ENCODE measurements around the gene TMEM43.

TMEM43 gene

GRCh38 chr3:14138109-14138877, 13.4 kb downstream of the TMEM43 start:
- DNase-seq (ENCODE audit: low read depth) = no peak

DNA sequence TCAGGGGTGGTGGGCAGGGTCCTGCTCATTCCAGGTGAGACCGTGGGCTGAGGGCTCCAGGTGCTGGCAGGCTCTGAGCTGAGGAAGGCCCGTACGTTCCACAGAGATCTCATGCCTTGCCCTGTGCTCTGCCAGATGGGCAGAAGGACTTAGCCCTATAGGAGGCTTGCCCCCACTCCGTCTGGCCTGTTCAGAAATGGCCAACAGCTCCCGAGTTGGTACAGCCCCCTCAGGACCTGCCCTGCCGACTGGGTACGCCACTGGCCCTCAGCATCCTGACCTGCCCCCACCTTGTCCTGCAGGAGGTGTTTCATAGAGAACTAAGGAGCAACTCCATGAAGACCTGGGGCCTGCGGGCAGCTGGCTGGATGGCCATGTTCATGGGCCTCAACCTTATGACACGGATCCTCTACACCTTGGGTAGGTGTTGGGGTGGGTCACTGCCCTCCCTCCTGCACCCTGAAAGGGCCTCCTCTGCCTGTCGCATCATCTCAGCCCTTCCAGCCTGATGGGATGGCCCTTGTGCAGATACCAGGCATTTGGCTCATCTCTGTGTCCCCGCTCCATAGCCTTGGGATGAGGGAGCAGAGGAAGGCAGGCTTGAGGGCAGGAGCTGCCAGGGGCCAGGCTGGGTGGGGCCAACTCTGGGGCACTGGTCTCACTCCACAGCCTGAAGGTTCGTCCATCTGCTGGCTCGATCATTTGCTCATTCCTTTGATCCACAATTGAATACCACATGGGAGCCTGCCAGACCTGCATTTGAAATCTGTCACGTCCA, 14.2 kb downstream of the TMEM43 start:
- no peak for DNase-seq (ENCODE audit: low read depth)

DNA sequence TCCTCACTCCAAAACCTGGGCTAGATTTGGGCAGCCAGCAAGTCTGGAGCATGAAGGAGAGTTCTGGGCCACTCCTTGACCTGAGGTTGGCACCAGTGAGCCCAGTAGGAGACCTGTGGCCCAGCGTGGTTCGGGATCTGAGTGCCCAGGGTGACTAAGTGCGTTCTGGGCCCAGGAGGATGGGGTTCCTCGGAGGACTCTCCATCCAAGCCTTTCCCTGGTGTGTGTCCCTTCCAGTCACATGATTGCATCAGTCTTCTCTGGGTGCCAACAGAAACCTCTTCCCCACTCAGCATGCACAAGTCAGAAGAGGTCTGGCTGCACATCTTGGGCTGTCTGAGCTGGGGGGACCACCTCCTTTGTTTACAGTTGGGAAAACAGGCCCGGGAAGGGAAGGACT, 14.9 kb downstream of the TMEM43 start:
- DNase-seq (ENCODE audit: low read depth) = no peak

DNA sequence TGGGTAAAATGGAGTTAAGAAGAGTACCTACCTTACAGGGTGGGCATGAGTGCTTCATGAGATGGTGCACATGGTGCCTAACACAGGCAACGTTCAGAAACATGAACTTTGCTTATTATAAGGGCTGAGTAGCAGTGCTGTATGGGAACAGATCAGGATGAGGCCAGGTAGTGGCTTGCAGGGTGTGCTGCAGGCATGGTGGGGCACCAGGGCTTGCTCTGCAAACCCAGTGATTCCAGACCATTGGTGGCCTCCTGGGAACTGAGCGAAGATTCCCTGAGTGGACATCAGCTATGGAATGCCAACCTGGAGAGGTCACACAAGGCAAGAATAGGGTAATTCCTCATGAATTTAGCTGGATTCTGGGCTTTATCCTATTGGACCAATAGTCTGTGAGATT, 15.8 kb downstream of the TMEM43 start:
- no peak for DNase-seq (ENCODE audit: low read depth)

DNA sequence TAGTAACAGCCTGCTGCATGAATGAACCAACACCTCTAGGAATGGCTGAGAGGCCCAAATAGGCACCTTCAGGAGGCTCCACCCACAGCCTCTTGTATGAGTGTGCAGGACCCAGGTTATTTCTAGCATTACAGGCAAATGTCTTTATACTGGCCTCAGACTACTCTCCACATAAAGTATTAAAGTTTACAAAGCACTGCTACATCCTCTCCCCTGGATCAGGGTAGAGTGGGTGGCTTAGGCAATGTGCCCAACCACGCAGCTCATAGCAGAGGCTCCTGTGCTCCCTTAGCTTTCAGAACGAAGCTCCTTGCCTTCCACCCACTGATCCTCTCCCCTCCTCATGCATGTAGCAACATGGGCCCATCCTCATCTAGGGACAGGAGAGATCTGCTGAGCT, 16.3 kb downstream of the TMEM43 start:
- DNase-seq (ENCODE audit: low read depth) = no peak

DNA sequence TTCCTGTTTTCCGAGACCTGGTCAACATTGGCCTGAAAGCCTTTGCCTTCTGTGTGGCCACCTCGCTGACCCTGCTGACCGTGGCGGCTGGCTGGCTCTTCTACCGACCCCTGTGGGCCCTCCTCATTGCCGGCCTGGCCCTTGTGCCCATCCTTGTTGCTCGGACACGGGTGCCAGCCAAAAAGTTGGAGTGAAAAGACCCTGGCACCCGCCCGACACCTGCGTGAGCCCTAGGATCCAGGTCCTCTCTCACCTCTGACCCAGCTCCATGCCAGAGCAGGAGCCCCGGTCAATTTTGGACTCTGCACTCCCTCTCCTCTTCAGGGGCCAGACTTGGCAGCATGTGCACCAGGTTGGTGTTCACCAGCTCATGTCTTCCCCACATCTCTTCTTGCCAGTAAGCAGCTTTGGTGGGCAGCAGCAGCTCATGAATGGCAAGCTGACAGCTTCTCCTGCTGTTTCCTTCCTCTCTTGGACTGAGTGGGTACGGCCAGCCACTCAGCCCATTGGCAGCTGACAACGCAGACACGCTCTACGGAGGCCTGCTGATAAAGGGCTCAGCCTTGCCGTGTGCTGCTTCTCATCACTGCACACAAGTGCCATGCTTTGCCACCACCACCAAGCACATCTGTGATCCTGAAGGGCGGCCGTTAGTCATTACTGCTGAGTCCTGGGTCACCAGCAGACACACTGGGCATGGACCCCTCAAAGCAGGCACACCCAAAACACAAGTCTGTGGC, 16.9 kb downstream of the TMEM43 start:
- no peak for DNase-seq (ENCODE audit: low read depth)

GRCh38 chr3:14142567-14143270, 17.9 kb downstream of the TMEM43 start:
- DNase-seq (ENCODE audit: low read depth) = no peak

GRCh38 chr3:14143271-14144225, 18.7 kb downstream of the TMEM43 start:
- DNase-seq (ENCODE audit: low read depth) = no peak

DNA sequence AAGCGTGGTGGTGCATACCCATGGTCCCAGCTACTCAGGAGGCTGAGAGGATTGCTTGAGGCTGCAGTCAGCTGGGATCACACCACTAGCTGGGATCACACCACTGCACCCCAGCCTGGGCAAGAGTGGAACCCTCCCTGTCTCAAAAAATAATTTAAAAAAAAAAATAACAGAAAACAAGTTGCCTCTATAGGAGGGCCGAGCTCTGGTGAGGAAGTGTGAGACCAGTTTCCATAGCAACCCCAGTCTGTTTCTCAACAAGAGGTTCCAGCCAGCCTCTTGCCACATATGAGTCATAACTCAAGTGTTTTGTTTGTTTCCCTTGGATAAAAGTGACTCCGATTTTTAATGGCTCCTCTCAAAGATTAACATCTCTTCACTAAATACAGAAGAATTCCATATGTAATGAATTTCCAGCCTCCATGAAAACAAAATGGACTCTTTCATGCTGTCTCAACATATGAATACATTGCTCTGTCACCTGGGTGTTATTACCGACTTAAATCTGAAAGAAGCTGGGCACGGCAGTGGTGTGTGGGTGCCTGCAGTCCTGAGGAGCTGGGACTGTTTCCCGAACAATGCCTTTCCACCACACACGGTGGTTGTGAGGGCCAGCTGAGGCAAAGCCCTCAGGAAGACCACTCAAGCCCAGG, 19.7 kb downstream of the TMEM43 start:
- peak; percentile 51 for DNase-seq (ENCODE audit: low read depth)

DNA sequence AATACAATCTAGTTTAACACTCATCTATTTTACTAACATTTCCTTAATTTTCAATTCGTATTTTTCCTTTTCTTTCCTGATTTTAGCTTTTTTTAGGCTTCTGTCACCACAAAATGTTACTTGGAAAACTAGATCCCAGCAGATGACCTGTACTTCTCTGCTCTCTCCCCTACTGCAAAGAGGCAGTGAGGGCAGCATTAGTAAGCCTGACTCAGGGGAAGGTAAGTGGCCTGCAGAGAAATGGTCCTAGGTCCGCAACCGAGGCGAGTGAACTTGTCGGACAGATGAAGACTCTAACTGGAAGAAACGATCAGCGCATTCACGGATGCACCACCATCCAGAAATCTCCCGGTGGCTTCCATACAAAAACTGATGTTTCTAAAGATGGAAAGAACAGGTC, 20.4 kb downstream of the TMEM43 start:
- DNase-seq (ENCODE audit: low read depth) = no peak

- DNase-seq (ENCODE audit: low read depth) = no peak
Observed at GRCh38 chr3:14145670-14146380, 21.0 kb downstream of the TMEM43 start.

DNA sequence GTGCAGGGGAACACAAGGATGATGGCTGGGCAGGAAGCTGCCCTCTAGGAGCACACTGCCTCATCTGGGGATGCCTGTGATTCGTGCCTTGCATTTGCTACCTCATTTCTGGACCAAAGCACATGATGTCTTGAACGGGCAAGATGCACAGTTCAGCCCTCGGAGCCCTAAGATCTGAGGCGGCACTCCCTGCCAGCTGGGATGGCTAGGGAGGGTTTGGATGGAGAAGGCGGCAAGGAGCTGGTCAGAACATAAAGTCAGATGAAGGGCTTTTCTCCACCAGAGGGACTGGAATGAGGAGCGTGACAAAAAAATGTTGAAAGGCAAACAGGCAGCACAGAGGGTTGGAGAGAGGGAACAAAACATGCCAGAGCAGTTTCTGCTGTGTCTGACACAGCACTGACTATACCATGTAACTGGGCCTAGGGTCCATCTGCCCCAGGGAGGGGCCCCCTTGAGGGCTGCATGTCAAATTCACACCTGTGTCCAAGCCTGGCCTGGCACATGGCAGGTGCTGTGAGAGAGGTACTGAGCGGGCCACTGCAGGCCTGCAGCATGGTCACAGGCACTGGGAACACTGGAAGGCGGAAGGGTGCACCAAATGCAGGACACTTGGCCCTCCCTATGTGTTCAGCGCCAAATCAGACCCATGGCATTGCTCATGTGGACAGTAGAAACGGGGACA, 21.7 kb downstream of the TMEM43 start:
- no peak for DNase-seq (ENCODE audit: low read depth)

DNA sequence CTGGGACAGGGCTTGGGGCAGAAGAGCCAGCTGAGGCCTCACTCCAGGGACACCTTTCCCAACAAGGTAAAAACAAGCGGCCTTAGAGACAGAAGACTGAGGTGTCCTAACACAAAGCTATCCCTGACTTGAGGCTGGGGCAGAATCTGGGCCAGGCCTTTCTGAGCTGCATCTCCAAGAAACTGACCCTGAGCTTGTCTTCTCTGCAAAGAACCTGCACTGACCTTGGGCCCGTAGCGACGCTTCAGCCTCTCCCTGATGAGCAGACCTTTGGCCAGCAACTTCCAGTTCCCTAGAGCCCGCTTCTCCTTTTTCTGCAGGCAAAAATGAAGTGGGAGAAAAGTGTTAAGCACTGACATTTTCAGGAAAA, 22.2 kb downstream of the TMEM43 start:
- DNase-seq (ENCODE audit: low read depth) = no peak

- no peak for DNase-seq (ENCODE audit: low read depth)
Observed at GRCh38 chr3:14147617-14148016, 22.8 kb downstream of the TMEM43 start.

- no peak for DNase-seq (ENCODE audit: low read depth)
Observed at GRCh38 chr3:14148041-14148985, 23.5 kb downstream of the TMEM43 start.

GRCh38 chr3:14150078-14150477, 25.2 kb downstream of the TMEM43 start:
- DNase-seq (ENCODE audit: low read depth) = no peak

DNA sequence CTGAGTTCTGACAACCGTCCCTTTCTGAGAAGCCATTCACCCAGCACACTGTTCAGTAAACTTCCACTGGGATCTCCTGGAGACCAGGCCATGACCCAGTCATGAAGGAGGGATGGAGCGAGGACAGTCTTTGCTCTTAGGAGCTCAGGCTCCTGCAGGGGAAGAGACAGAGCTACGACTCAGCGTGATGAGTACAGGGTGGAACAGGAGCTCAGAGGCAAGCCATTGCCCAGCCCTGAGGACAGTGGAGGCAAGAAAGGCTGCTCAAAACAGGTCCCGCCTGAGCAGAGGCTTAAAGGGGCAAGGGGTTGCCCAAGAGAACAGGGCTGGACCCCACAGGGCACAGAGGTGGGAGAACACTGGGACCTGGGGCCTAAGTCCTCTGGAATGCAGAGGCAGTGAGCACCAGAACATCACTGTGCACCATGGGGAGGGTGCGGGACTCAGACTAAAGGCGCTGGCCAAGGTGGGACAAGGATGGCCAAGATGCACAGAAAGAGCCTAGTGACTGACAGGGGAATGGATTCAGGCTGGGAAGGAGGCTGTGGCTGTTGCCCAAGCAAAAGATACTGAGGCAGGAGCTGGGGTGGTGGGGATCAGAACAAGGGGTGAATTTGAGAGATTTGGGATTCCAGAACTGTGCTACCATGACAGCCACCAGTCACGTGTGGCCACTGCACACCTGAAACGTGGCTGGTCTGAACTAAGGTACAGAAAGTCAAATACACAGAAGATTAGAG, 25.8 kb downstream of the TMEM43 start:
- DNase-seq (ENCODE audit: low read depth) = no peak

Data from stimulated activated CD4-positive, alpha-beta T cell treated with anti-CD3 and anti-CD28 coated beads, Interleukin-2, amount 100 ng/mL, for 4 hours (primary cell).